B cell (primary cell): ENCODE measurements around the gene ADAMTS18. TPM values are rescaled to one million over a fixed set of nuclear protein-coding genes. Genes with fewer than 3 reads are reported as not detected.

ENCODE experiments used
- ATAC-seq: fragments of 200-7000 bp; cut with Tn5 transposase; one replicate; pipeline ENCODE4 v1.10.0; 2021; ENCODE audit warnings: low read depth, mild to moderate bottlenecking, moderate number of reproducible peaks, moderate library complexity
- CTCF ChIA-PET: fragments of 350-600 bp; sonication (Branson Sonifier 250); formaldehyde crosslinking; loops from one replicate; lab custom pipeline; 2021; ENCODE audit warnings: antibody characterized with exemption, inconsistent platforms; lab: Charles Lee
- POLR2A ChIA-PET: fragments of 350-600 bp; sonication (Branson Sonifier 250); formaldehyde crosslinking; loops from one replicate; lab custom pipeline; 2021; ENCODE audit warnings: antibody characterized with exemption; lab: Charles Lee
- DNase-seq: peaks from one replicate; pipeline ENCODE4 v3.0.0; 2013
- H2AFZ ChIP-seq: 2 replicates; pipeline ENCODE4 v1.6.1; 2012; ENCODE audit warnings: mild to moderate bottlenecking, low read depth, low read length; ENCODE audit not compliant: insufficient read depth, poor library complexity, severe bottlenecking
- H3K27ac ChIP-seq, 2 donors: 1 replicate in 1 of 2; 2 replicates in 1 of 2; pipeline ENCODE4 v1.5.1; 2012 to 2013; ENCODE audit warnings: low read length in 2 of 2, mild to moderate bottlenecking in 2 of 2, moderate library complexity in 1 of 2
- H3K27me3 ChIP-seq, 4 experiments: fragments of 200-600 bp in 1 of 4; sonication (generic) in 1 of 4; replicated peaks in 1 of 4; 1 replicate in 2 of 4; 2 replicates in 2 of 4; pipeline versions ENCODE4 v1.6.1 to v1.7.0; 2013 to 2016; ENCODE audit warnings: low read length in 3 of 4, mild to moderate bottlenecking in 2 of 4, mixed read lengths in 1 of 4, moderate library complexity in 1 of 4; ENCODE audit not compliant: insufficient read depth in 4 of 4, control insufficient read depth in 3 of 4; ENCODE audit errors: control extremely low read depth in 1 of 4
- H3K36me3 ChIP-seq, 2 experiments: replicated peaks in 1 of 2; 1 replicate in 1 of 2; 2 replicates in 1 of 2; pipeline versions ENCODE4 v1.6.1 to v1.7.1; 2013; ENCODE audit warnings: low read length in 1 of 2; ENCODE audit not compliant: insufficient read depth in 2 of 2, control insufficient read depth in 1 of 2; ENCODE audit errors: control extremely low read depth in 1 of 2, extremely low read depth in 1 of 2
- H3K4me1 ChIP-seq, 2 donors: fragments of 200-600 bp in 1 of 2; sonication (generic) in 1 of 2; 1 replicate in 1 of 2; 2 replicates in 1 of 2; pipeline versions ENCODE4 v1.5.1 to v1.6.1; 2013 to 2017; ENCODE audit warnings: low read length in 2 of 2; ENCODE audit not compliant: control insufficient read depth in 2 of 2, insufficient read depth in 2 of 2
- H3K4me2 ChIP-seq: replicated peaks from 2 replicates; pipeline ENCODE3; 2012; ENCODE audit warnings: mild to moderate bottlenecking, low read depth, low read length; ENCODE audit not compliant: poor library complexity, severe bottlenecking
- H3K4me3 ChIP-seq, 5 experiments: fragments of 200-600 bp in 1 of 5; sonication (generic) in 1 of 5; 1 replicate in 3 of 5; 2 replicates in 2 of 5; pipeline versions ENCODE4 v1.5.1 to v1.7.0; 2011 to 2016; ENCODE audit warnings: low read length in 4 of 5, mild to moderate bottlenecking in 4 of 5, low read depth in 2 of 5, control low read depth in 1 of 5, moderate library complexity in 1 of 5; ENCODE audit not compliant: insufficient read depth in 1 of 5; ENCODE audit errors: control extremely low read depth in 1 of 5, extremely low read depth in 1 of 5
- H3K79me2 ChIP-seq: fragments of 200-600 bp; sonication (generic); one replicate; pipeline ENCODE4 v1.6.0; 2016; ENCODE audit warnings: low read length; ENCODE audit not compliant: control insufficient read depth, insufficient read depth
- H3K9ac ChIP-seq: fragments of 200-600 bp; sonication (generic); 2 replicates; pipeline ENCODE4 v1.6.1; 2017; ENCODE audit warnings: mild to moderate bottlenecking, low read length, moderate library complexity
- H3K9me3 ChIP-seq, 3 donors: one replicate each; pipeline versions ENCODE4 v1.6.1 to v1.7.1; 2013; ENCODE audit warnings: low read length in 2 of 3; ENCODE audit not compliant: control insufficient read depth in 2 of 3, insufficient read depth in 1 of 3; ENCODE audit errors: control extremely low read depth in 1 of 3
- H4K20me1 ChIP-seq: 2 replicates; pipeline ENCODE4 v1.6.0; 2012; ENCODE audit warnings: mild to moderate bottlenecking, low read length; ENCODE audit not compliant: insufficient read depth, control insufficient read depth, poor library complexity, severe bottlenecking
- H3K27ac Mint-ChIP-seq: one replicate; pipeline ENCODE4 v1.8.0; 2021; ENCODE audit warnings: mixed read lengths
- H3K27me3 Mint-ChIP-seq: one replicate; pipeline ENCODE4 v1.8.0; 2021; ENCODE audit warnings: mixed read lengths
- H3K4me1 Mint-ChIP-seq: one replicate; pipeline ENCODE4 v1.8.0; 2021; ENCODE audit warnings: mixed read lengths
- H3K4me3 Mint-ChIP-seq: one replicate; pipeline ENCODE4 v1.8.0; 2021; ENCODE audit warnings: mixed read lengths
- H3K9me3 Mint-ChIP-seq: one replicate; pipeline ENCODE4 v1.8.0; 2022; ENCODE audit warnings: mixed read lengths; ENCODE audit not compliant: insufficient read depth
- CTCF ChIP-seq: fragments of 200-600 bp; IDR thresholded peaks from one replicate; pipeline ENCODE4 v1.8.0; 2022; ENCODE audit warnings: antibody characterized with exemption, mild to moderate bottlenecking
- EZH2 ChIP-seq: IDR thresholded peaks from 2 replicates; pipeline ENCODE4 v1.6.1; 2012; ENCODE audit warnings: borderline replicate concordance, low read depth, mild to moderate bottlenecking, moderate library complexity, low read length; ENCODE audit not compliant: insufficient read depth, poor library complexity, severe bottlenecking
- WGBS: methylation state at CpG from one replicate; pipeline ENCODE4 v1.1.5; 2013; ENCODE audit warnings: missing lambda C conversion rate; ENCODE audit not compliant: insufficient coverage; 5-methylcytosine and 5-hydroxymethylcytosine counted together
- intact Hi-C: fragments of 100-400 bp; cut with micrococcal nuclease; formaldehyde crosslinking; loops from one replicate; pipeline ENCODE4 v1.10.0; 2022
- polyA plus RNA-seq: library from polyadenylated mRNA; depleted of rRNA; stranded (reverse); fragments of >200 nt; gene quantifications from 2 replicates; pipeline ENCODE4 v1.2.3, GENCODE V29; 2012
- total RNA-seq, 2 donors: library from RNA; stranded (reverse); fragments of 120-200 nt in 1 of 2; gene quantifications; 1 replicate in 1 of 2; 2 replicates in 1 of 2; pipeline versions ENCODE4 v1.2.3 to v1.2.4, GENCODE V29; 2013 to 2022

ADAMTS18 gene
- total and polyA plus RNA-seq, 2 donors (not counting 1 experiment from before 2014, with no cell fraction given): not detected

DNA sequence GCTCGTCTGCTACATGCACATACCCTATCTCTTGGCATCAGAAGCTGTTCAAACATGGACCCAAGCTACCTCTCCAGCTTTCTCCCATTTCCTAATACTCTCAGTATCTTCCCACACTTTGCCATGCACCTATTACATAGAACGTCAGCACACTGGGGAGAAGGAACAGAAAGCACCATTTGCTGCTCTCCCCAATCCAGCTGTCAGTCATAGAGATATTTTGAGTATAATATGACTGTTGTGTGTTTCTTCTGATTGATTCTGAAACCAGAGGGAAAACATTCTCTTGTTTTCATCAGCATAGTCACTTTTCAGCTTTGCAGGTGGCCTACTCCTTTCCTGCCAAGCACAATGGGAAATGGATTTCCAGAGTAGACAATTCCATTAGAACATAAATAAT lies 107.1 kb downstream of the ADAMTS18 start:
- no peak overlapping the region for H3K27ac Mint-ChIP-seq
- intact Hi-C loops: no loop called here
- WGBS: 80% methylated on average over 1 of the region's 2 CpGs

DNA sequence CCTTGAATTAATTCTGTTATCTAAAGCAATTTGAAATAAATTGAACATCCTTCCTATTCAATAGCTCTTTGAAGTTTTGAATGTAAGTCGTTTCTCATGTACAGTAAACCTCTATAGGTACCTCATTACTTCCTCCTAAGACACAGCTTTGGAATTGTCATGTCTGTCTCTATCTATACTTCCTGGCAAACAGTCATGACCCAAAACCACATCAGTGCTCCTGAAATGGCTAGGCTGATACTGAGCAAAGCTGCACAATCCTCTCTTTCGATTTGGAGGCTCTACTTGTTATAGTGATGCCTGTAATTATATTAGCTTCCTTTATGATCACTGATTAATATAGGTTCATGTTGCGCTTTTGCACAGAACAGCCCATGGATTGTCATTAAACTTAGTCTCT lies 110.1 kb downstream of the ADAMTS18 start:
- Histone ChIP-seq H3K79me2 (no peaks in the 10 kb centered on the region), H3K9ac (no peak overlapping the region), H3K27ac (no peak overlapping the region), H3K4me2 (no peak overlapping the region), H3K36me3 (no peaks in the 10 kb centered on the region), H3K27me3 (peaks cover 0 to 2% (median 0%) of the 10 kb centered on the region in 4 experiments), H2AFZ (no peak overlapping the region), H4K20me1 (no peaks in the 10 kb centered on the region), H3K4me1 (no peaks in the 10 kb centered on the region), H3K4me3 (no peak overlapping the region), H3K9me3 (no peaks in the 10 kb centered on the region)
- no peak overlapping the region for H3K4me3 Mint-ChIP-seq
- H3K27me3 Mint-ChIP-seq: peaks cover 8% of the 10 kb centered on the region
- ATAC-seq: no peak
- H3K9me3 Mint-ChIP-seq: peaks cover 2% of the 10 kb centered on the region
- no peak for TF ChIP-seq EZH2
- TF ChIP-seq CTCF: no peak
- no peaks in the 10 kb centered on the region for H3K4me1 Mint-ChIP-seq
- DNase-seq: no peak
- ChIA-PET POLR2A (no interaction called here), CTCF (interaction anchor here (1.0 kb wide), 1 partner anchor 16 kb away, joined by 3 read pairs; no protein-coding TSS in a partner anchor)
- H3K27ac Mint-ChIP-seq: no peak overlapping the region
- intact Hi-C loops: no loop called here
- no CpG with 5 or more reads among the region's 3 CpGs for WGBS

More for the DNA sequence above, 107.1 kb downstream of the ADAMTS18 start:
- H3K4me3 Mint-ChIP-seq: no peak overlapping the region
- no peak for DNase-seq
- no peak overlapping the region for H3K9ac ChIP-seq
- peaks cover 0 to 2% (median 0%) of the 10 kb centered on the region in 4 experiments for H3K27me3 ChIP-seq
- H3K36me3 ChIP-seq: no peaks in the 10 kb centered on the region
- no peaks in the 10 kb centered on the region for H4K20me1 ChIP-seq
- no peak for TF ChIP-seq EZH2
- no peaks in the 10 kb centered on the region for H3K4me1 ChIP-seq
- no peak overlapping the region for H3K4me3 ChIP-seq
- H3K9me3 ChIP-seq: no peaks in the 10 kb centered on the region
- peaks cover 2% of the 10 kb centered on the region for H3K9me3 Mint-ChIP-seq
- no peak overlapping the region for H3K4me2 ChIP-seq
- no peak for ATAC-seq
- no peak overlapping the region for H3K27ac ChIP-seq
- CTCF ChIA-PET: no interaction called here
- no peaks in the 10 kb centered on the region for H3K79me2 ChIP-seq
- POLR2A ChIA-PET: no interaction called here
- peaks cover 7% of the 10 kb centered on the region for H3K27me3 Mint-ChIP-seq
- no peaks in the 10 kb centered on the region for H3K4me1 Mint-ChIP-seq
- H2AFZ ChIP-seq: no peak overlapping the region
